ENCODE results near the gene PGAM5.
A peak's percentile ranks its signal among the peaks of the same experiment; 100 is the strongest.
"Not testable (repeated sequence)": the region's sequence is repeated elsewhere in the genome, so short reads cannot be mapped to it uniquely, and the experiment has no call there.

Gene PGAM5

GRCh38 chr12:132754160-132754932, 43.7 kb downstream of the PGAM5 start:
- DNase-seq = no peak

GRCh38 chr12:132758825-132759224, 48.2 kb downstream of the PGAM5 start:
- DNase-seq = not testable (repeated sequence)

GRCh38 chr12:132759359-132759758, 48.7 kb downstream of the PGAM5 start:
- no peak for DNase-seq

- DNase-seq = no peak
These were observed 50.6 kb downstream of the PGAM5 start, which contains the start of gene ANKLE2 for GRCh38 chr12:132761032-132761920. Gene ANKLE2 (minus strand): TSS chr12:132761832. CDS start chr12:132761798, 34 bp downstream.

GRCh38 chr12:132761921-132762583, 51.4 kb downstream of the PGAM5 start:
- peak; percentile 58 for DNase-seq

- DNase-seq = no peak
These were observed 53.6 kb downstream of the PGAM5 start for GRCh38 chr12:132764231-132764630.

GRCh38 chr12:132765361-132765760, 54.7 kb downstream of the PGAM5 start:
- no peak for DNase-seq

- no peak for DNase-seq
These were observed 55.9 kb downstream of the PGAM5 start for GRCh38 chr12:132766380-132767085.

- DNase-seq = no peak
These were observed 60.6 kb downstream of the PGAM5 start for GRCh38 chr12:132771126-132771838.
